H1 (cell line): ENCODE results near the gene GALNT18. TPM values are rescaled to one million over a fixed set of nuclear protein-coding genes. Genes with fewer than 3 reads are reported as not detected.

Experiments
- CBX5 ChIP-seq: fragments of 300-800, 300-1000 bp; sonication (generic); IDR thresholded peaks from 2 replicates; pipeline ENCODE4 v1.7.1; 2016; ENCODE audit warnings: antibody characterized with exemption, low read length, low read depth
- CHD7 ChIP-seq: fragments of 300-600 bp; sonication (generic); IDR thresholded peaks from 2 replicates; pipeline ENCODE4 v1.7.1; 2012; ENCODE audit warnings: low read length, moderate library complexity, mild to moderate bottlenecking, inconsistent platforms; ENCODE audit not compliant: insufficient replicate concordance
- MAX ChIP-seq: IDR thresholded peaks from 2 replicates; pipeline ENCODE4 v1.6.1; 2012; ENCODE audit warnings: inconsistent platforms
- POLR2AphosphoS5 ChIP-seq: IDR thresholded peaks from 2 replicates; pipeline ENCODE4 v1.6.1; 2011; ENCODE audit warnings: low read depth, low read length
- RAD21 ChIP-seq, 2 experiments: IDR thresholded peaks in 1 of 2; conservative IDR thresholded peaks in 1 of 2; 2 replicates each; pipeline ENCODE4 v1.6.1; 2011; ENCODE audit warnings: low read depth in 2 of 2, low read length in 2 of 2, improper control_type of control experiment in 1 of 2, inconsistent platforms in 1 of 2, mild to moderate bottlenecking in 1 of 2, moderate library complexity in 1 of 2
- SP1 ChIP-seq: IDR thresholded peaks from 2 replicates; pipeline ENCODE4 v1.6.1; 2011; ENCODE audit warnings: low read depth, low read length
- YY1 ChIP-seq: IDR thresholded peaks from 2 replicates; pipeline ENCODE4 v1.6.1; 2011; ENCODE audit warnings: low read depth, mild to moderate bottlenecking, low read length
- polyA plus RNA-seq, 7 experiments: library from polyadenylated mRNA; depleted of rRNA in 3 of 7; stranded (reverse) in 5 of 7; unstranded in 2 of 7; fragments of >200 nt in 5 of 7; fragments of 200-250 nt in 2 of 7; gene quantifications; 1 replicate in 5 of 7; 2 replicates in 1 of 7; 4 replicates in 1 of 7; pipeline versions ENCODE4 v1.2.1 to v1.2.3, GENCODE V29; 2011 to 2013; ENCODE audit warnings: missing spikeins in 2 of 7, mixed read lengths in 2 of 7
- total RNA-seq: library from RNA; stranded (reverse); fragmentation: NEBNext Ultra II Directional; extraction: Animal tissue kit (Norgen Biotek cat#: 25700); gene quantifications from 2 replicates; pipeline ENCODE4 v1.2.1, GENCODE V29; 2021

GALNT18 gene
- total and polyA plus RNA-seq, 2 of the 8 experiments (the other 6 are each of a cell fraction or from before 2014, with no cell fraction given) = 6.0 to 9.4 TPM

- TF ChIP-seq CHD7 (no peak), MAX (no peak), YY1 (no peak), RAD21 (IDR thresholded peaks at IDR 0.05 in 1 of 2, conservative IDR thresholded peaks at IDR 0.05 in 1 of 2; ENCODE audit: low read depth in 2 of 2, low read length in 2 of 2) (no peak), CBX5 (no peak), POLR2AphosphoS5 (no peak), SP1 (no peak)
Measured at GRCh38 chr11:11472106-11472505, 149.7 kb downstream of the GALNT18 start (continued).
